Head of caudate nucleus (tissue), 42 donors: ENCODE data around the gene CCDC178.
"Not testable (repeated sequence)": the region's sequence is repeated elsewhere in the genome, so short reads cannot be mapped to it uniquely, and the experiment has no call there.

Source experiments
- DNase-seq, 42 donors: peaks; one replicate each; pipeline versions ENCODE4 v3.0.0 to v3.0.0-alpha.2; 2020 to 2021; ENCODE audit warnings: mixed read lengths in 7 of 42
- intact Hi-C: fragments of 100-400 bp; cut with DNase I; formaldehyde crosslinking; loops from one replicate; pipeline ENCODE4 v1.15.0; 2022

The CCDC178 gene

GRCh38 chr18:33372442-33372841, 68.1 kb downstream of the CCDC178 start:
- intact Hi-C loops = no loop called here
- DNase-seq = no peak

GRCh38 chr18:33369711-33370449, 70.6 kb downstream of the CCDC178 start:
- intact Hi-C loops = no loop called here
- no peak for DNase-seq

GRCh38 chr18:33356735-33357134, 83.8 kb downstream of the CCDC178 start:
- no peak for DNase-seq
- intact Hi-C loops = no loop called here

GRCh38 chr18:33355756-33356155, 84.8 kb downstream of the CCDC178 start:
- no peak for DNase-seq
- intact Hi-C loops = no loop called here

DNA sequence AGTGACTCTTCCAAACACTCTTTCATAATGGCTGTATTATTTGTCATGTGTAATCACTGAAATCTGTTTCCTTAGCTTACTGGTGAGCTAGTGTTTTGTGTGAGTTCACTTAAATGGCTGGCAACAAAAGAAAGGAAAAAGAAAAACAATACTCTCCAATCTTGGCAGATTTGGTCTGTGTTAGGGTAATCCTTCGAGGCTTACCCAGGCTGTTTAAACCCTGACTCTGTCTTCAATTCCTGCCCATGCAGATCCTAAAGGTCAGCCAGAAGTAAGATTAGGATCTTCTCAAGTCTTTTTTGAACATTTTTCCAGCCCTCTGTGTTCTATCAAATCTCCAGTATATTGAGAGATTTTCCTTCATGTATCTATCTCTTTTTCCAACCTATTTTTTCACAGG, 85.3 kb downstream of the CCDC178 start:
- no peak for DNase-seq
- intact Hi-C loops = no loop called here

DNA sequence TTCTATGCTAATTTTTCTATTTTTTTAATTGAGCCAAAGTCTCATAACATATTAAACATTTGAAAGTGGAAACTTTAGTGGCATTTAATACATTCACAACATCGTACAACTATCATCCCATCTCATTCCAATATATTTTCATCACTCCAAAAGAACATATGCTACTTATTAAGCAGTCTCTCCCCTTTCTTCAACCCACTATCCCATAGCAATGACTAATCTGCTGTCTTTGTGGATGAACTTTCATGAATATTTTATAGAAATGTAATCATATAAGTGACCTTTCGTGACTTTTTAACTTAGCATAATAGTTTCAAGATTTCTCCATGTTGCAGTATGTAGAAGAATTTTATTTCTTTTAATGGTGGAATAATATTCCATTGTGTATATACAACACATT, 90.3 kb downstream of the CCDC178 start:
- intact Hi-C loops = no loop called here
- no peak for DNase-seq

GRCh38 chr18:33339733-33340132, 100.8 kb downstream of the CCDC178 start:
- DNase-seq, intact Hi-C loops: not testable (repeated sequence)

- intact Hi-C loops = no loop called here
- no peak for DNase-seq
These were observed 105.7 kb downstream of the CCDC178 start for GRCh38 chr18:33334781-33335180.

DNA sequence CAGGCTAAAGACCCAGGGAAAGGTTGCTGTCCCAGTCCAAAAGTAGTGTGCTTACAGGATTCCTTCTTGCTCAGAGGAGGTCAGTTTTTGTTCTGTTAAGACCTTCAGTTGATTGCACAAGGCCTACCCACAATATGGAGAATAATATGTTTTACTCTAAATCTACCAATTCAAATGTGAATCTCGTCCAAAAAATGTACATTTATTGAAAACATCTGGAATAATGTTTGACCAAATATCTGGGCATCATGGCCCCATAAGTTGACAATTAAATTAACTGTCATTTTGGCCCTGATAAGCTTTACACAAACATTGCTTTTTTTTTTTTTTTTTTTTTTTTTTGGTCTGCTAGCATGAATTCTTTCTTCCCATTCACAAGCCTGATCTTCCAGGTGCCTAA, 109.8 kb downstream of the CCDC178 start:
- intact Hi-C loops = no loop called here
- no peak for DNase-seq

DNA sequence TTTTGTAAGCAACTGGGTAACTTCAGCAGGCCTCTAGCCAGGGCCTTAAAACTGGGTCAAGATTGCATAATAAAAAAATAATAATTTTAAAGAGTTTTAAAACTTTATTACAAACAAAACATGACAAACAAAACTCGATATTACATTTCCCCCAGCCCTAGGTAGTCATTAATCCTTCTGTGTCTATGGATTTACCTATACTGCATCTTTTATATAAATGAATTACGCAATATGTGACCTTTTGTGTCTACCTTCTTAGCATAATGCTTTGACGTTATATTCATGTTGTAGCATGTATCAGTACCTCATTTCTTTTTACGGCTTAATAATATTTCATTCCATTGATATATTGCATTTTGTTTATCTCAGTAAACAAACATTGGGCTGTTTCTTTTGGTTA, 113.5 kb downstream of the CCDC178 start:
- no peak for DNase-seq
- intact Hi-C loops = no loop called here

DNA sequence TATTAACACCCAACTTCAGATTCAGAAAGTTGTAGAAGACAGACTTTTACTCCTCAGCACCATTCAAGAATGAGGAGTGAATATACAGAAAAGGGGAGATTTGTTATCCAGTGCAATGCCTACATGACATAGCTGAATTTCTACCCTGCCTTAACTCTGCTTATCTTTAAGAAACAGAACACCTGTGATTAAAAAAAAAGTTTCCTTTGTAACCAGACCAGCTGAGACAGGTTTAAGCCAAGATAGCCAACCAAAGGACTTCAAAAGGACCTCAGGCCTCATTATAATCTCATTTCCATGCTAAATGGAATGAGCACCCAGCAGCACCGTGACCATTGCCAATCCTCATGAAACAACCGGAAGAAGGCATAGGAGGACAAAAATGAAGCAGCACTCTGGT, 122.9 kb downstream of the CCDC178 start:
- intact Hi-C loops = no loop called here
- DNase-seq = no peak

- DNase-seq = no peak
- intact Hi-C loops = no loop called here
These were observed 124.4 kb downstream of the CCDC178 start for GRCh38 chr18:33316146-33316587.

- DNase-seq = no peak
- intact Hi-C loops = no loop called here
These were observed 133.0 kb downstream of the CCDC178 start for GRCh38 chr18:33307520-33307919.

GRCh38 chr18:33304277-33304676, 136.2 kb downstream of the CCDC178 start:
- DNase-seq = no peak
- intact Hi-C loops = no loop called here

DNA sequence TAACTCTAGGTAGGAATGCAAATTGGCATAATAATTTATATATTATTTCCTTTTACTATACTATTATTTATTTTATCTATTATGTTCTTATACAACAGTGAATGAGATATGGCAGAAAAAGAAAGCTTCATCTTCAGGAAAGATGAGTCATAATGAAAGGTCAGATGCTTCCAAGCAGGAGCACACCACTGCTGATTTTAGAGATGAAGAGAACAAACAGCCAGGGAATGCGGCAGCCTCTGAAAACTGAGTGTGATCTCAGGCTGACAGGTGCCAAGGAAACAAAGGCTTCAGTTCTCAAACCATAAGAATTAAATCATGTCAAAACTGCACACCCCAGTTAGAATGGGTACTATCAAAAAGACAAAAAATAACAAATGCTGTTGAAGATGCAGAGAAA, 149.0 kb downstream of the CCDC178 start:
- intact Hi-C loops = no loop called here

GRCh38 chr18:33288082-33288716, 152.3 kb downstream of the CCDC178 start:
- DNase-seq = no peak
- intact Hi-C loops = no loop called here

More for the DNA sequence above, 149.0 kb downstream of the CCDC178 start:
- no peak for DNase-seq

DNA sequence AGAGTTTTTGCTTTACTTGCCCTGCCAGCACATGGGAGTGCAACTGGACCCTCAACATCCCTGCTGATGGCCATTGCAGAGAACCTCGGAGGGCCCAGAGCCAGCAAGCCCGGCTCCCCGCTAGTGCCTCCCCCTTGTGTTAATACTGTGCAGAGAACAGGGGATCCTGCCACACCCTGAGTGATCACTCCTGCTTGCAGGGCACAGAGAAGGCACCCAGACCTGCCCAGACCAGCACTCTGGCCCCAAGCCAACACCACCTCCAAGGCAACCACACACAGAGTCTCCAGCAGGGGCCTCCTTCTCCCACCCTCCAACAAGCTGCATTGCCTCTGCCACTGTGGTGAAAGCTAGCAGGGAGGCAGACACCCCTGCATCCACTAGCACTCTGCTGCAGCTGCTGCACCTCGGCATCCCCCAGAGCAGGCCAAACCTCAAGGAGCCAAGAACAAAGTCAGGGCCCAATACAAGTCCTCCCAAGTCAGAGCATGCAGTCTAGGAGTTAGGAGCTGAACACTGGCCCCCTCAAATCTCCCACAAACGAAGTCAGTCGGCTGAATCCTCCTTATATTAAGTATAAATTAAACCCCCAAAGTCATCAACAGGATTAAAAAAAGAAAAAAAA, 157.7 kb downstream of the CCDC178 start:
- DNase-seq = no peak

GRCh38 chr18:33282142-33282541, 158.4 kb downstream of the CCDC178 start:
- no peak for DNase-seq
- intact Hi-C loops = no loop called here

More for the DNA sequence above, 157.7 kb downstream of the CCDC178 start:
- intact Hi-C loops = no loop called here

DNA sequence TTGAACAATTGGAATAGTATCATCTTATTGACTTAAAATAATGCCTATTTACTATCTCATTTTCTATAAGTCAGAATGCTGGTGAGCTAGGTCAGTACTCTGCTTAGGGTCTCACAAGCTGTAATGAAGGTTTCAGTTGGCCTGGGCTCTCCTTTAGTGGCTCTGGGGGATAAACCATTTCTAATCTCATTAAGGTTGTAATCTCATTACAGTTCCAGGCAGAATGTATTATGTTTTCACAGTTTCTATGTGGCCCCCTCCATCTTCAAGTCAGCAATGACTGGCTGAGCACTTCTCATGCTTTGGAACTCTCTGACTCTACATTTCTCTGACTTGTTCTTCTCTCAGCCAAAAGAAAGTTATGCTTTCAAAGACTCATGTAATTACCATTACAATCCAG, 163.1 kb downstream of the CCDC178 start:
- DNase-seq = no peak
- intact Hi-C loops = no loop called here

DNA sequence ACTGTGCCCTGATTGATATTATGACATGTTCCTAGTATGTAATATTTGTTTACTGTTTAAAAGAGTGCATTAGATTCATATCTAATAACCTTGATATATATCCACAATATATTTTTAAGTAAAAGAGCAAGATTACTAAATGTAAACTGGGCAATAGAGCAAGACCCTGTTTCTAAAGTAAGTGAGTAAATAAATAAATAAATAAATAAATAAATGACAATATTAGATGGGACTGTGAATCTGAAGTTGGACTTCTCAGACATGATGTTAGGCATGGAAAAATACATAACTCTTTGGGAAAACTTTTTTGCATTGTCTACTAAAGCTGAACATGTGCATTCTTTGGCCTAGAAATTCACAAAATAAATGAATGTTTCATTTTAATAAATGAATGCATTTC, 164.7 kb downstream of the CCDC178 start:
- intact Hi-C loops = no loop called here
- DNase-seq = no peak

DNA sequence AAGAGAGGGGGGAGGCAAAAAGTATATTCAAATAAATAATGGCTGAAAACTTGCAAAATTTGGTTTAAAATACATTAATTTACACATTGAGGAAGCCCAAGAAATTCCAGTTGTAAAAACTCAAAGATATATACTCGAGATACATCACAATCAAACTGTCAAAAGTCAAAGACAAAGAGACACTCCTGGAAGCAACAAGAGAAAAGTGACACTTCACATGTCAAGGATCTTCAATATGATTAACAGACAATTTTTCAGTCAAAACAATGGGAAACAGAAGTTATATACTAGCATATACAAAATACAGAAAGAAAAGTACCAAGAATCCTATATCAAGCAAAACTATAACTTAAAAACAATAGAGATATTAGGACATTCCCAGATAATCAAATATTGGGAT, 170.2 kb downstream of the CCDC178 start:
- intact Hi-C loops = no loop called here
- no peak for DNase-seq
